Suppressor macrophage treated with lipopolysaccharide for 1 hour (primary cell): ENCODE data around the gene PGAP6.
"Not testable (repeated sequence)": the region's sequence is repeated elsewhere in the genome, so short reads cannot be mapped to it uniquely, and the experiment has no call there.

Source experiments
- DNase-seq, 3 donors: peaks; one replicate each; pipeline ENCODE4 v3.0.0-alpha.2; 2020 to 2022

PGAP6 gene

GRCh38 chr16:364595-365491 lies 16.9 kb downstream of the PGAP6 start:
- DNase-seq: no peak

- no peak for DNase-seq
Observed at GRCh38 chr16:363766-364490, 17.9 kb downstream of the PGAP6 start.

GRCh38 chr16:363110-363765 lies 18.5 kb downstream of the PGAP6 start:
- no peak for DNase-seq

- DNase-seq: not testable (repeated sequence)
Observed at GRCh38 chr16:362702-362999, 19.1 kb downstream of the PGAP6 start.

- DNase-seq: peak; percentile 62 to 88 (median 74)
Observed at GRCh38 chr16:361872-362701, 19.7 kb downstream of the PGAP6 start.

- no peak for DNase-seq
Observed at GRCh38 chr16:361341-361871, 20.4 kb downstream of the PGAP6 start.

GRCh38 chr16:360698-361336 lies 21.0 kb downstream of the PGAP6 start:
- no peak for DNase-seq

- DNase-seq: no peak
Observed at GRCh38 chr16:359871-360697, 21.7 kb downstream of the PGAP6 start.

GRCh38 chr16:359067-359763 lies 22.6 kb downstream of the PGAP6 start:
- no peak for DNase-seq

GRCh38 chr16:356741-357140 lies 25.0 kb downstream of the PGAP6 start:
- DNase-seq: no peak

GRCh38 chr16:354971-355461 lies 26.8 kb downstream of the PGAP6 start:
- DNase-seq: no peak

GRCh38 chr16:354291-354881 lies 27.4 kb downstream of the PGAP6 start:
- no peak for DNase-seq

- no peak for DNase-seq
Observed at GRCh38 chr16:353404-354290, 28.1 kb downstream of the PGAP6 start.

- DNase-seq: peak; percentile 96 to 99 (median 99)
Observed at GRCh38 chr16:352547-353403, 29.0 kb downstream of the PGAP6 start, which contains the start of gene AXIN1. Gene AXIN1, minus strand, starts transcription at chr16:352723. Its CDS starts 5,698 bp downstream, at chr16:347025.

- DNase-seq: no peak
Observed at GRCh38 chr16:351804-352520, 29.8 kb downstream of the PGAP6 start.

GRCh38 chr16:350203-350602 lies 31.6 kb downstream of the PGAP6 start:
- no peak for DNase-seq

- DNase-seq: no peak
Observed at GRCh38 chr16:349211-349610, 32.6 kb downstream of the PGAP6 start.
